Astrocyte of the spinal cord (primary cell): ENCODE results near the gene CCDC158.
A peak's percentile ranks its signal among the peaks of the same experiment; 100 is the strongest.

Experiments
- DNase-seq: peaks from one replicate; pipeline ENCODE4 v3.0.0; 2011; ENCODE audit warnings: low read depth, low spot score
- H3K4me3 ChIP-seq: 2 replicates; pipeline ENCODE4 v1.5.1; 2011; ENCODE audit warnings: low read depth, mild to moderate bottlenecking, low read length, moderate library complexity
- CTCF ChIP-seq: IDR thresholded peaks from 2 replicates; pipeline ENCODE4 v1.5.1; 2012; ENCODE audit warnings: low read depth, mild to moderate bottlenecking, low read length, inconsistent platforms
- in situ Hi-C: cut with HindIII; loops from 2 replicates; pipeline ENCODE4 v1.10.0; 2017; ENCODE audit warnings: low sequenced_read_pairs

Gene CCDC158

GRCh38 chr4:76447393-76447851 lies 26.5 kb upstream of the CCDC158 start:
- no peak overlapping the region for H3K4me3 ChIP-seq
- in situ Hi-C loops: no loop called here
- TF ChIP-seq CTCF: no peak
- peak; percentile 72 for DNase-seq

GRCh38 chr4:76445911-76446310 lies 25.0 kb upstream of the CCDC158 start:
- in situ Hi-C loops: no loop called here
- H3K4me3 ChIP-seq: no peak overlapping the region
- DNase-seq: no peak
- no peak for TF ChIP-seq CTCF

- TF ChIP-seq CTCF: no peak
- in situ Hi-C loops: no loop called here
- no peak for DNase-seq
- no peak overlapping the region for H3K4me3 ChIP-seq
Measured at GRCh38 chr4:76443376-76443775, 22.4 kb upstream of the CCDC158 start.

- in situ Hi-C loops: no loop called here
- H3K4me3 ChIP-seq: no peak overlapping the region
- DNase-seq: no peak
- no peak for TF ChIP-seq CTCF
Measured at GRCh38 chr4:76442807-76443206, 21.9 kb upstream of the CCDC158 start.

- DNase-seq: no peak
- no peak overlapping the region for H3K4me3 ChIP-seq
- no peak for TF ChIP-seq CTCF
- in situ Hi-C loops: no loop called here
Measured at GRCh38 chr4:76441881-76442280, 20.9 kb upstream of the CCDC158 start.

GRCh38 chr4:76439491-76439890 lies 18.6 kb upstream of the CCDC158 start:
- TF ChIP-seq CTCF: no peak
- in situ Hi-C loops: no loop called here
- no peak overlapping the region for H3K4me3 ChIP-seq
- no peak for DNase-seq
